H1 (cell line): ENCODE results near the gene NOTCH2NLA. TPM values are rescaled to one million over a fixed set of nuclear protein-coding genes. Genes with fewer than 3 reads are reported as not detected.
"Not testable (repeated sequence)": the region's sequence is repeated elsewhere in the genome, so short reads cannot be mapped to it uniquely, and the experiment has no call there.

Experiments used
- CTCF ChIA-PET: fragments of 300-600 bp; sonication (Branson Sonifier 250); formaldehyde crosslinking; loops from one replicate; lab custom pipeline; 2021; ENCODE audit not compliant: partially characterized antibody; lab: Charles Lee
- POLR2A ChIA-PET: fragments of 300-600 bp; sonication (Branson Sonifier 250); formaldehyde crosslinking; loops from one replicate; lab custom pipeline; 2021; ENCODE audit warnings: inconsistent platforms; ENCODE audit not compliant: partially characterized antibody; lab: Charles Lee
- DNase-seq, 2 experiments: peaks; one replicate each; pipeline versions ENCODE4 v3.0.0 to v3.0.0-alpha.2; 2010 to 2022; ENCODE audit warnings: low spot score in 2 of 2, low read depth in 1 of 2, mixed read lengths in 1 of 2
- FAIRE-seq: peaks from 2 replicates; lab custom pipeline; 2011; peaks lifted over from hg19 to GRCh38; lab: Jason Lieb, UNC
- H2AFZ ChIP-seq: 2 replicates; pipeline ENCODE4 v1.8.1; 2012; ENCODE audit warnings: low read length, inconsistent platforms
- H2AK5ac ChIP-seq: 2 replicates; pipeline ENCODE4 v1.6.1; 2013; ENCODE audit warnings: low read depth, low read length
- H2BK120ac ChIP-seq: replicated peaks from 2 replicates; pipeline ENCODE3; 2013; ENCODE audit warnings: low read depth, low read length, inconsistent platforms
- H2BK12ac ChIP-seq: 2 replicates; pipeline ENCODE4 v1.6.1; 2013; ENCODE audit warnings: low read depth, low read length
- H2BK15ac ChIP-seq: 2 replicates; pipeline ENCODE4 v1.6.1; 2013; ENCODE audit warnings: low read length
- H2BK20ac ChIP-seq: 2 replicates; pipeline ENCODE4 v1.6.1; 2013; ENCODE audit warnings: low read length
- H2BK5ac ChIP-seq: 2 replicates; pipeline ENCODE4 v1.6.1; 2013; ENCODE audit warnings: low read depth, low read length
- H3K14ac ChIP-seq: 2 replicates; pipeline ENCODE4 v1.6.1; 2013; ENCODE audit warnings: inconsistent platforms; ENCODE audit not compliant: insufficient read length
- H3K18ac ChIP-seq: 2 replicates; pipeline ENCODE4 v1.6.1; 2013; ENCODE audit warnings: low read length; ENCODE audit errors: extremely low read depth
- H3K23ac ChIP-seq: 2 replicates; pipeline ENCODE4 v1.6.1; 2013; ENCODE audit warnings: inconsistent platforms; ENCODE audit not compliant: insufficient read length
- H3K23me2 ChIP-seq: 2 replicates; pipeline ENCODE4 v1.6.1; 2013; ENCODE audit warnings: low read depth, low read length
- H3K27ac ChIP-seq: 2 replicates; pipeline ENCODE4 v1.6.1; 2011; ENCODE audit warnings: low read depth, low read length, inconsistent platforms
- H3K27me3 ChIP-seq, 4 experiments: replicated peaks in 1 of 4; 1 replicate in 1 of 4; 2 replicates in 3 of 4; pipeline versions ENCODE4 v1.6.1 to v1.8.1; 2011 to 2013; ENCODE audit warnings: low read length in 3 of 4, mild to moderate bottlenecking in 3 of 4, inconsistent platforms in 2 of 4, mixed read lengths in 2 of 4, moderate library complexity in 1 of 4; ENCODE audit not compliant: control insufficient read depth in 3 of 4, insufficient read depth in 3 of 4; ENCODE audit errors: extremely low read depth in 1 of 4
- H3K36me3 ChIP-seq, 4 experiments: 2 replicates each; pipeline versions ENCODE4 v1.6.1 to v1.8.1; 2011 to 2013; ENCODE audit warnings: mild to moderate bottlenecking in 4 of 4, low read length in 3 of 4, moderate library complexity in 2 of 4, control low read depth in 1 of 4, inconsistent platforms in 1 of 4; ENCODE audit not compliant: insufficient read depth in 4 of 4, control insufficient read depth in 2 of 4
- H3K4ac ChIP-seq: replicated peaks from 2 replicates; pipeline ENCODE3; 2013; ENCODE audit warnings: low read length, low read depth, mixed read lengths, inconsistent platforms; ENCODE audit not compliant: insufficient read length
- H3K4me1 ChIP-seq, 4 experiments: replicated peaks in 1 of 4; 1 replicate in 1 of 4; 2 replicates in 3 of 4; pipeline versions ENCODE4 v1.6.1 to v1.8.1; 2011 to 2013; ENCODE audit warnings: low read length in 3 of 4, inconsistent platforms in 2 of 4, mixed read lengths in 1 of 4; ENCODE audit not compliant: insufficient read depth in 4 of 4, control insufficient read depth in 3 of 4
- H3K4me2 ChIP-seq, 2 experiments: 2 replicates each; pipeline versions ENCODE4 v1.6.1 to v1.8.1; 2011 to 2013; ENCODE audit warnings: low read depth in 2 of 2, low read length in 2 of 2, control low read depth in 1 of 2, inconsistent platforms in 1 of 2, mild to moderate bottlenecking in 1 of 2; ENCODE audit not compliant: insufficient read depth in 1 of 2
- H3K4me3 ChIP-seq, 4 experiments: fragments of 200-600, 300-600 bp in 1 of 4; sonication (generic), shearing (Covaris generic), sonication (Bioruptor Twin) in 1 of 4; 2 replicates each; pipeline versions ENCODE4 v1.5.1 to v1.8.1; 2011 to 2016; ENCODE audit warnings: low read length in 4 of 4, low read depth in 3 of 4, control low read depth in 2 of 4, inconsistent platforms in 2 of 4, mild to moderate bottlenecking in 2 of 4, mixed read lengths in 1 of 4, moderate library complexity in 1 of 4; ENCODE audit not compliant: insufficient read depth in 2 of 4; ENCODE audit errors: extremely low read depth in 1 of 4
- H3K56ac ChIP-seq: replicated peaks from 2 replicates; pipeline ENCODE3; 2013; ENCODE audit warnings: low read depth, mild to moderate bottlenecking, mixed read lengths, low read length, inconsistent platforms; ENCODE audit not compliant: insufficient read length
- H3K79me1 ChIP-seq: 2 replicates; pipeline ENCODE4 v1.6.1; 2013; ENCODE audit warnings: low read depth, low read length, control low read depth
- H3K79me2 ChIP-seq, 2 experiments: 2 replicates each; pipeline versions ENCODE4 v1.6.1 to v1.8.1; 2012 to 2013; ENCODE audit warnings: low read length in 2 of 2, mild to moderate bottlenecking in 2 of 2, inconsistent platforms in 1 of 2; ENCODE audit not compliant: insufficient read depth in 2 of 2, control insufficient read depth in 1 of 2
- H3K9ac ChIP-seq, 4 experiments: replicated peaks in 1 of 4; 1 replicate in 1 of 4; 2 replicates in 3 of 4; pipeline versions ENCODE4 v1.6.1 to v1.8.1; 2011 to 2013; ENCODE audit warnings: low read depth in 3 of 4, low read length in 3 of 4, control low read depth in 2 of 4, mild to moderate bottlenecking in 2 of 4, moderate library complexity in 2 of 4, inconsistent platforms in 1 of 4; ENCODE audit errors: extremely low read depth in 1 of 4
- H3K9me3 ChIP-seq, 2 experiments: 2 replicates each; pipeline versions ENCODE4 v1.6.1 to v1.8.1; 2012 to 2013; ENCODE audit warnings: mild to moderate bottlenecking in 2 of 2, moderate library complexity in 2 of 2, control low read depth in 1 of 2, inconsistent platforms in 1 of 2, low read depth in 1 of 2, low read length in 1 of 2, mixed read lengths in 1 of 2; ENCODE audit not compliant: insufficient read depth in 2 of 2
- H4K20me1 ChIP-seq, 2 experiments: replicated peaks in 1 of 2; 2 replicates each; pipeline versions ENCODE3 to v1.8.1; 2011 to 2013; ENCODE audit warnings: inconsistent platforms in 2 of 2, low read length in 2 of 2, mild to moderate bottlenecking in 1 of 2; ENCODE audit not compliant: insufficient read depth in 2 of 2, control insufficient read depth in 1 of 2
- H4K5ac ChIP-seq: 2 replicates; pipeline ENCODE4 v1.6.1; 2013; ENCODE audit warnings: low read length, low read depth, mixed read lengths, inconsistent platforms; ENCODE audit not compliant: insufficient read length
- H4K8ac ChIP-seq: 2 replicates; pipeline ENCODE4 v1.8.0; 2013; ENCODE audit warnings: mild to moderate bottlenecking, moderate library complexity, low read length, inconsistent platforms; ENCODE audit not compliant: insufficient read depth; ENCODE audit errors: extremely low read depth
- H4K91ac ChIP-seq: replicated peaks from 2 replicates; pipeline ENCODE3; 2013; ENCODE audit warnings: low read length, mixed read lengths, inconsistent platforms; ENCODE audit not compliant: insufficient read length
- WGBS, 2 experiments: shearing (Covaris generic) in 1 of 2; methylation state at CpG; one replicate each; pipeline versions ENCODE4 v1.1.6 to v1.1.7; 2013 to 2015; ENCODE audit warnings: low lambda C conversion rate in 2 of 2, mixed read lengths in 2 of 2, inconsistent platforms in 1 of 2, low coverage in 1 of 2, missing lambda C conversion rate in 1 of 2; ENCODE audit not compliant: insufficient replicate concordance in 2 of 2, insufficient coverage in 1 of 2, insufficient read length in 1 of 2; ENCODE audit errors: extremely low coverage in 1 of 2, missing lambda C conversion rate in 1 of 2; 5-methylcytosine and 5-hydroxymethylcytosine counted together
- polyA plus RNA-seq, 7 experiments: library from polyadenylated mRNA; depleted of rRNA in 3 of 7; stranded (reverse) in 5 of 7; unstranded in 2 of 7; fragments of >200 nt in 5 of 7; fragments of 200-250 nt in 2 of 7; gene quantifications; 1 replicate in 5 of 7; 2 replicates in 1 of 7; 4 replicates in 1 of 7; pipeline versions ENCODE4 v1.2.1 to v1.2.3, GENCODE V29; 2011 to 2013; ENCODE audit warnings: missing spikeins in 2 of 7, mixed read lengths in 2 of 7
- total RNA-seq: library from RNA; stranded (reverse); fragmentation: NEBNext Ultra II Directional; extraction: Animal tissue kit (Norgen Biotek cat#: 25700); gene quantifications from 2 replicates; pipeline ENCODE4 v1.2.1, GENCODE V29; 2021

The NOTCH2NLA gene
- total and polyA plus RNA-seq, 2 of the 8 experiments (the other 6 are each of a cell fraction or from before 2014, with no cell fraction given), result 4.1 to 6.2 TPM

GRCh38 chr1:146272734-146273133, 43.9 kb upstream of the NOTCH2NLA start:
- POLR2A ChIA-PET, H4K20me1 ChIP-seq, H3K23ac ChIP-seq, DNase-seq, H3K4me1 ChIP-seq, CTCF ChIA-PET, H3K56ac ChIP-seq, H2BK20ac ChIP-seq, H4K8ac ChIP-seq, H3K27me3 ChIP-seq, H2BK15ac ChIP-seq, H2BK120ac ChIP-seq, H3K79me2 ChIP-seq, H2BK5ac ChIP-seq, H2AFZ ChIP-seq, H3K4ac ChIP-seq, H3K9me3 ChIP-seq, H4K91ac ChIP-seq, H4K5ac ChIP-seq, H3K18ac ChIP-seq, H3K9ac ChIP-seq, H2AK5ac ChIP-seq, H3K4me2 ChIP-seq, FAIRE-seq, H3K27ac ChIP-seq, H3K4me3 ChIP-seq, H3K79me1 ChIP-seq, H3K36me3 ChIP-seq, H3K14ac ChIP-seq, H3K23me2 ChIP-seq, H2BK12ac ChIP-seq: not testable (repeated sequence)
- no CpG with 5 or more reads among the region's 3 CpGs for WGBS, 2 experiments

GRCh38 chr1:146271977-146272376, 43.2 kb upstream of the NOTCH2NLA start:
- H3K14ac ChIP-seq, H4K5ac ChIP-seq, H3K4me2 ChIP-seq, H3K36me3 ChIP-seq, H2AFZ ChIP-seq, FAIRE-seq, H2AK5ac ChIP-seq, H2BK12ac ChIP-seq, H2BK120ac ChIP-seq, POLR2A ChIA-PET, H4K8ac ChIP-seq, H2BK15ac ChIP-seq, H3K4me1 ChIP-seq, CTCF ChIA-PET, H3K56ac ChIP-seq, H3K79me2 ChIP-seq, H4K20me1 ChIP-seq, H3K4ac ChIP-seq, H2BK20ac ChIP-seq, H3K9ac ChIP-seq, H3K79me1 ChIP-seq, H3K23ac ChIP-seq, H3K4me3 ChIP-seq, H3K27ac ChIP-seq, H3K18ac ChIP-seq, H3K9me3 ChIP-seq, H3K27me3 ChIP-seq, DNase-seq, H2BK5ac ChIP-seq, H3K23me2 ChIP-seq, H4K91ac ChIP-seq: not testable (repeated sequence)
- WGBS, 2 experiments, result no CpG with 5 or more reads among the region's 2 CpGs
